GM23248 (cell line): Measurements from ENCODE around the gene PLD1.

Experiments used
- EZH2 ChIP-seq: fragments of 200-600 bp; sonication (generic); IDR thresholded peaks from 2 replicates; pipeline ENCODE4 v1.6.1; 2018; ENCODE audit warnings: antibody characterized with exemption, mild to moderate bottlenecking; ENCODE audit not compliant: insufficient read depth, poor library complexity, severe bottlenecking
- EZH2phosphoT487 ChIP-seq: fragments of 200-600 bp; sonication (generic); IDR thresholded peaks from 2 replicates; pipeline ENCODE4 v1.6.1; 2018; ENCODE audit warnings: antibody characterized with exemption, moderate library complexity, mild to moderate bottlenecking, low read depth; ENCODE audit not compliant: insufficient read depth

DNA sequence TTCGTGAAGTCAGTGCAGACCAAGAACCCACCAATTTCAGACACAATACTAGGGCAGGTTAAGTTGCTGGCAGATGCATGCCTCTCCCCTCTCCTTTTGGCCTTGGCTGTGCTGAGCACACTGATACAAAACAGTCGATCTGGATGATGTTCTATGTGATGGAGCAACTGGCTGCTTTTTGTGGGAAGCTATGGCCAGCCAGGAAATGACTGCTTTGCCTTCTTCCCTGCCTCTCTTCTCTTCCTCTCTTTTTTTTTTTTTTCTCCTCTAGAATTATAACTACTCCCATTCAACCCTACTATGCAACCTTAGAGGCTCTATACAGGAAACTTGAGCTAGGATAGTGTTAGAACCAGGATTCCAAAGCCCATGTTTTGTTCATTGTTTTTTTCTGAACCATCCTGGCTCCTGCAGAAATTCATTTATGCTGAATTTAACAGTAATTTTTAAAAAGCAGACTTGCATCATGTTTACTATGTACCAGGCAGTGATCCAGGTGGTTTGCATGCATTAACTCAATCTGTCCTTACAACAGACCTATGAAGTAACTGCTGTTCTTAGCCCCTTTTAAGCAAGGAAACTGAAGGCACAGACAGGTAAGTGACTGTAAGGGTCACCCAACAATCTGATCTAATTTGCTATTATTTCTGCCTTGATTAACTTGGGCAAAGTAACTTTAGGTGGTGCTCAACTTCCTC lies 62.9 kb downstream of the PLD1 start:
- TF ChIP-seq EZH2phosphoT487 (no peak), EZH2 (no peak)
